Immature natural killer cell (primary cell): ENCODE measurements around the gene CHRFAM7A. TPM values are rescaled to one million over a fixed set of nuclear protein-coding genes. Genes with fewer than 3 reads are reported as not detected.
"Not testable (repeated sequence)": the region's sequence is repeated elsewhere in the genome, so short reads cannot be mapped to it uniquely, and the experiment has no call there.

Experiments used
- DNase-seq, 3 donors: peaks; one replicate each; pipeline ENCODE4 v3.0.0; 2022; ENCODE audit warnings: mixed read lengths in 1 of 3
- H3K27ac Mint-ChIP-seq, 6 donors: one replicate each; pipeline ENCODE4 v1.8.0; 2020; ENCODE audit warnings: mixed read lengths in 6 of 6, mild to moderate bottlenecking in 5 of 6, inconsistent platforms in 4 of 6, moderate library complexity in 3 of 6
- H3K27me3 Mint-ChIP-seq, 3 donors: one replicate each; pipeline ENCODE4 v1.8.0; 2020 to 2021; ENCODE audit warnings: low read depth in 3 of 3, mild to moderate bottlenecking in 3 of 3, mixed read lengths in 3 of 3, moderate library complexity in 3 of 3, inconsistent platforms in 1 of 3
- H3K36me3 Mint-ChIP-seq, 3 donors: one replicate each; pipeline ENCODE4 v1.8.0; 2020; ENCODE audit warnings: mixed read lengths in 3 of 3, inconsistent platforms in 2 of 3, mild to moderate bottlenecking in 2 of 3
- H3K4me1 Mint-ChIP-seq, 2 donors: one replicate each; pipeline ENCODE4 v1.8.0; 2020; ENCODE audit warnings: inconsistent platforms in 2 of 2, mild to moderate bottlenecking in 2 of 2, mixed read lengths in 2 of 2, moderate library complexity in 1 of 2
- H3K4me3 Mint-ChIP-seq, 5 donors: one replicate each; pipeline ENCODE4 v1.8.0; 2020; ENCODE audit warnings: mild to moderate bottlenecking in 5 of 5, mixed read lengths in 5 of 5, inconsistent platforms in 3 of 5, moderate library complexity in 3 of 5
- H3K9me3 Mint-ChIP-seq, 6 donors: one replicate each; pipeline ENCODE4 v1.8.0; 2020; ENCODE audit warnings: mild to moderate bottlenecking in 6 of 6, mixed read lengths in 6 of 6, inconsistent platforms in 4 of 6, moderate library complexity in 3 of 6
- polyA plus RNA-seq, 3 donors: library from polyadenylated mRNA; unstranded; fragments of 300-500 nt; fragmentation: Illumina TruSeq; gene quantifications; one replicate each; pipeline ENCODE4 v1.2.3, GENCODE V29; 2021

Gene CHRFAM7A
- 1 to 10 TPM in 1 of 3 donors, not detected in 2; 3.2 TPM for polyA plus RNA-seq

- H3K4me3 Mint-ChIP-seq: peak within 1 kb of the TSS in 2 of 5 donors; percentile 29 to 47
- H3K4me1 Mint-ChIP-seq, H3K36me3 Mint-ChIP-seq, H3K27ac Mint-ChIP-seq, DNase-seq, H3K9me3 Mint-ChIP-seq, H3K27me3 Mint-ChIP-seq: not testable (repeated sequence)
Observed at GRCh38 chr15:30392766-30393663, at the start of gene CHRFAM7A. Gene CHRFAM7A, minus strand, starts transcription at chr15:30393540. Its CDS starts 10,189 bp downstream, at chr15:30383351.

GRCh38 chr15:30438348-30438747 lies 45.0 kb upstream of the CHRFAM7A start:
- H3K36me3 Mint-ChIP-seq, DNase-seq, H3K4me3 Mint-ChIP-seq, H3K4me1 Mint-ChIP-seq, H3K9me3 Mint-ChIP-seq, H3K27me3 Mint-ChIP-seq, H3K27ac Mint-ChIP-seq: not testable (repeated sequence)

GRCh38 chr15:30435878-30436277 lies 42.5 kb upstream of the CHRFAM7A start:
- DNase-seq, H3K27ac Mint-ChIP-seq, H3K9me3 Mint-ChIP-seq, H3K36me3 Mint-ChIP-seq, H3K27me3 Mint-ChIP-seq, H3K4me3 Mint-ChIP-seq, H3K4me1 Mint-ChIP-seq: not testable (repeated sequence)

GRCh38 chr15:30420723-30421122 lies 27.4 kb upstream of the CHRFAM7A start:
- peak overlapping the region in 4 of 5 donors; percentile 27 to 40 (median 32) for H3K4me3 Mint-ChIP-seq
- not testable (repeated sequence) for H3K9me3 Mint-ChIP-seq, H3K36me3 Mint-ChIP-seq, H3K4me1 Mint-ChIP-seq, H3K27me3 Mint-ChIP-seq
- peak overlapping the region in 2 of 6 donors; percentile 27 to 62 for H3K27ac Mint-ChIP-seq
- DNase-seq: peak; percentile 25 to 43 (median 28)

- H3K9me3 Mint-ChIP-seq, H3K27me3 Mint-ChIP-seq, DNase-seq, H3K27ac Mint-ChIP-seq, H3K4me1 Mint-ChIP-seq, H3K4me3 Mint-ChIP-seq, H3K36me3 Mint-ChIP-seq: not testable (repeated sequence)
Observed at GRCh38 chr15:30414160-30414559, 20.8 kb upstream of the CHRFAM7A start, which contains the start of gene GOLGA8R. Gene GOLGA8R, minus strand, starts transcription at chr15:30414260. Its CDS starts 98 bp downstream, at chr15:30414162.

GRCh38 chr15:30407636-30408035 lies 14.3 kb upstream of the CHRFAM7A start:
- H3K27ac Mint-ChIP-seq: peak overlapping the region in 3 of 6 donors; percentile 29 to 55 (median 39)
- H3K36me3 Mint-ChIP-seq, H3K4me3 Mint-ChIP-seq, DNase-seq, H3K4me1 Mint-ChIP-seq, H3K27me3 Mint-ChIP-seq, H3K9me3 Mint-ChIP-seq: not testable (repeated sequence)

GRCh38 chr15:30398988-30399387 lies 5.6 kb upstream of the CHRFAM7A start:
- not testable (repeated sequence) for H3K4me3 Mint-ChIP-seq, H3K36me3 Mint-ChIP-seq, H3K4me1 Mint-ChIP-seq, H3K9me3 Mint-ChIP-seq, H3K27me3 Mint-ChIP-seq, H3K27ac Mint-ChIP-seq
- peak; percentile 43 to 55 (median 47) for DNase-seq

- not testable (repeated sequence) for DNase-seq, H3K36me3 Mint-ChIP-seq, H3K9me3 Mint-ChIP-seq, H3K27me3 Mint-ChIP-seq, H3K4me1 Mint-ChIP-seq, H3K27ac Mint-ChIP-seq
- peak overlapping the region in 2 of 5 donors; percentile 29 to 47 for H3K4me3 Mint-ChIP-seq
Observed at GRCh38 chr15:30393664-30393991, 288 bp upstream of the CHRFAM7A start.

GRCh38 chr15:30386318-30386887 lies 6.9 kb downstream of the CHRFAM7A start:
- H3K27me3 Mint-ChIP-seq, H3K9me3 Mint-ChIP-seq, H3K4me3 Mint-ChIP-seq, H3K36me3 Mint-ChIP-seq, DNase-seq, H3K4me1 Mint-ChIP-seq, H3K27ac Mint-ChIP-seq: not testable (repeated sequence)

- not testable (repeated sequence) for H3K9me3 Mint-ChIP-seq, DNase-seq, H3K4me3 Mint-ChIP-seq, H3K27me3 Mint-ChIP-seq, H3K4me1 Mint-ChIP-seq, H3K27ac Mint-ChIP-seq, H3K36me3 Mint-ChIP-seq
Observed at GRCh38 chr15:30377082-30377413, 16.3 kb downstream of the CHRFAM7A start.

- not testable (repeated sequence) for H3K27me3 Mint-ChIP-seq, H3K4me3 Mint-ChIP-seq, H3K4me1 Mint-ChIP-seq, H3K9me3 Mint-ChIP-seq, H3K36me3 Mint-ChIP-seq, H3K27ac Mint-ChIP-seq, DNase-seq
Observed at GRCh38 chr15:30376375-30377081, 16.8 kb downstream of the CHRFAM7A start.

- not testable (repeated sequence) for H3K9me3 Mint-ChIP-seq, H3K4me1 Mint-ChIP-seq, H3K27me3 Mint-ChIP-seq, H3K36me3 Mint-ChIP-seq, H3K27ac Mint-ChIP-seq, H3K4me3 Mint-ChIP-seq, DNase-seq
Observed at GRCh38 chr15:30375872-30376271, 17.5 kb downstream of the CHRFAM7A start.

- H3K4me3 Mint-ChIP-seq, H3K9me3 Mint-ChIP-seq, H3K27me3 Mint-ChIP-seq, DNase-seq, H3K36me3 Mint-ChIP-seq, H3K27ac Mint-ChIP-seq, H3K4me1 Mint-ChIP-seq: not testable (repeated sequence)
Observed at GRCh38 chr15:30374862-30375261, 18.5 kb downstream of the CHRFAM7A start.

- H3K27me3 Mint-ChIP-seq, H3K36me3 Mint-ChIP-seq, H3K9me3 Mint-ChIP-seq, H3K4me3 Mint-ChIP-seq, DNase-seq, H3K27ac Mint-ChIP-seq, H3K4me1 Mint-ChIP-seq: not testable (repeated sequence)
Observed at GRCh38 chr15:30368271-30368670, 25.1 kb downstream of the CHRFAM7A start.
